Suprapubic skin (tissue), 4 donors: ENCODE results near the gene DPM1. TPM values are rescaled to one million over a fixed set of nuclear protein-coding genes. Genes with fewer than 3 reads are reported as not detected.
A peak's percentile ranks its signal among the peaks of the same experiment; 100 is the strongest.

Experiments
- DNase-seq, 2 donors: peaks; one replicate each; pipeline ENCODE4 v3.0.0-alpha.2; 2019; ENCODE audit warnings: low spot score in 2 of 2
- H3K27ac ChIP-seq: fragments of 200-600 bp; sonication (generic); one replicate; pipeline ENCODE4 v1.5.1; 2019
- H3K27me3 ChIP-seq: fragments of 200-600 bp; sonication (generic); one replicate; pipeline ENCODE4 v1.5.1; 2019
- H3K36me3 ChIP-seq: fragments of 200-600 bp; sonication (generic); one replicate; pipeline ENCODE4 v1.5.1; 2019
- H3K4me1 ChIP-seq: fragments of 200-600 bp; sonication (generic); one replicate; pipeline ENCODE4 v1.5.1; 2019
- H3K4me3 ChIP-seq: fragments of 200-600 bp; sonication (generic); one replicate; pipeline ENCODE4 v1.5.1; 2019; ENCODE audit warnings: mild to moderate bottlenecking
- H3K9me3 ChIP-seq: fragments of 200-600 bp; sonication (generic); one replicate; pipeline ENCODE4 v1.5.1; 2019
- CTCF ChIP-seq, 2 donors: fragments of 200-600 bp in 1 of 2; fragments of 450-650 bp in 1 of 2; sonication (generic) in 1 of 2; IDR thresholded peaks; one replicate each; pipeline ENCODE4 v1.5.1; 2016 to 2019; ENCODE audit warnings: antibody characterized with exemption in 2 of 2, mild to moderate bottlenecking in 1 of 2, moderate library complexity in 1 of 2
- EP300 ChIP-seq: sonication (generic); formaldehyde crosslinking; IDR thresholded peaks from one replicate; pipeline ENCODE4 v1.6.1; 2017; ENCODE audit warnings: antibody characterized with exemption
- POLR2A ChIP-seq, 2 donors: fragments of 450-650 bp; IDR thresholded peaks; one replicate each; pipeline ENCODE4 v1.6.1; 2017; ENCODE audit warnings: antibody characterized with exemption in 2 of 2, mild to moderate bottlenecking in 2 of 2, moderate library complexity in 2 of 2
- POLR2AphosphoS5 ChIP-seq, 3 donors: sonication (generic); formaldehyde crosslinking; IDR thresholded peaks; one replicate each; pipeline ENCODE4 v1.6.1; 2017; ENCODE audit warnings: antibody characterized with exemption in 3 of 3
- WGBS: methylation state at CpG from one replicate; pipeline ENCODE4 v1.1.5; 2018; 5-methylcytosine and 5-hydroxymethylcytosine counted together
- total RNA-seq, 4 donors: library from RNA; depleted of rRNA; stranded (reverse); fragments of >200 nt; gene quantifications; one replicate each; pipeline ENCODE4 v1.1.0, GENCODE V29; 2016

The DPM1 gene
- total RNA-seq, 4 donors from 2014 or later: 30.5 to 54.3 (median 41.5) TPM

- TF ChIP-seq EP300 (no peak), CTCF (IDR thresholded peaks at IDR 0.05) (no peak), POLR2A (IDR thresholded peaks at IDR 0.05) (no peak), POLR2AphosphoS5 (IDR thresholded peaks at IDR 0.05) (no peak)
- no peak for DNase-seq
- 92% methylated on average over 7 of the region's 7 CpGs for WGBS
- no peak overlapping the region for H3K27ac ChIP-seq
- no peaks in the 10 kb centered on the region for H3K27me3 ChIP-seq
- peaks cover 5% of the 10 kb centered on the region for H3K4me1 ChIP-seq
- no peaks in the 10 kb centered on the region for H3K9me3 ChIP-seq
- H3K36me3 ChIP-seq: peaks cover 56% of the 10 kb centered on the region
- no peak overlapping the region for H3K4me3 ChIP-seq
Observed at GRCh38 chr20:50900261-50900660, 58.1 kb downstream of the DPM1 start.

GRCh38 chr20:50898475-50898874 lies 59.9 kb downstream of the DPM1 start:
- no peak overlapping the region for H3K27ac ChIP-seq
- WGBS: 92% methylated on average over 1 of the region's 1 CpG
- H3K36me3 ChIP-seq: peaks cover 69% of the 10 kb centered on the region
- no peak for DNase-seq
- H3K4me1 ChIP-seq: peaks cover 3% of the 10 kb centered on the region
- H3K27me3 ChIP-seq: no peaks in the 10 kb centered on the region
- TF ChIP-seq POLR2AphosphoS5 (IDR thresholded peaks at IDR 0.05) (no peak), POLR2A (IDR thresholded peaks at IDR 0.05) (no peak), EP300 (no peak), CTCF (IDR thresholded peaks at IDR 0.05) (no peak)
- no peak overlapping the region for H3K4me3 ChIP-seq
- H3K9me3 ChIP-seq: no peaks in the 10 kb centered on the region

DNA sequence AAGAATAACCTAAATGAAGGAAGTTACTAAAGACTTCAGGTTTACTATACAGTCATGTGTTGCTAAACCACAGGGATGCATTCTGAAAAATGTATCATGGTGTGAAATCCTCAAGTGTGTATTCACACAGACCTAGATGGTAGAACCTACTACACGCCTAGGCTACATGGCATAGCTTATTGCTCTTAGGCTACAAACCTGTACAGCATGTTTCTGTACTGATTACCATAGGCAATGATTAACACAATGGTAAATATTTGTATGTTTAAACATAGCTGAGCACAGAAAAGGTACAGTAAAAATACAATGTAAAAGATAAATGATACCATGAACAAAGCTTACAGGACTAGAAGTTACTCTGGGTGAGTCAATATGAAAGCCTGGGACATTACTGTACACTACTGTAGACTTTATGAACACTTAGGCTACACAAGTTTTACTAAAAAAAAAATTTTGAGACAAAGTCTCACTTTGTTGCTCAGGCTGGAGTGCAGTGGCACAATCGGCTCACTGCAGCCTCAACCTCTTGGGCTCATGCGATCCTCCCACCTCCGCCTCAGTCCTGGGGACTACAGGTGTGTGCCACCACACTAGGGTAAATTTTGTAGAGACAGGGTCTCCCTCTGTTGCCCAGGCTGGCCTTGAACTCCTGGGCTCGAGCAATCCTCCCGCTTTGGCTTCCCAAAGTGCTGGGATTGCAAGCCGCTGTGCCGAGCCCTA lies 63.1 kb downstream of the DPM1 start:
- H3K36me3 ChIP-seq: peaks cover 76% of the 10 kb centered on the region
- TF ChIP-seq CTCF (IDR thresholded peaks at IDR 0.05): no peak
- TF ChIP-seq EP300: no peak
- TF ChIP-seq POLR2AphosphoS5 (IDR thresholded peaks at IDR 0.05): no peak
- no peak for TF ChIP-seq POLR2A (IDR thresholded peaks at IDR 0.05)
- WGBS: 94% methylated on average over 8 of the region's 8 CpGs
- H3K4me3 ChIP-seq: no peak overlapping the region
- no peak overlapping the region for H3K27ac ChIP-seq
- DNase-seq: peak in 1 of 2 donors; percentile 16
- no peaks in the 10 kb centered on the region for H3K27me3 ChIP-seq
- no peaks in the 10 kb centered on the region for H3K4me1 ChIP-seq
- H3K9me3 ChIP-seq: no peaks in the 10 kb centered on the region

DNA sequence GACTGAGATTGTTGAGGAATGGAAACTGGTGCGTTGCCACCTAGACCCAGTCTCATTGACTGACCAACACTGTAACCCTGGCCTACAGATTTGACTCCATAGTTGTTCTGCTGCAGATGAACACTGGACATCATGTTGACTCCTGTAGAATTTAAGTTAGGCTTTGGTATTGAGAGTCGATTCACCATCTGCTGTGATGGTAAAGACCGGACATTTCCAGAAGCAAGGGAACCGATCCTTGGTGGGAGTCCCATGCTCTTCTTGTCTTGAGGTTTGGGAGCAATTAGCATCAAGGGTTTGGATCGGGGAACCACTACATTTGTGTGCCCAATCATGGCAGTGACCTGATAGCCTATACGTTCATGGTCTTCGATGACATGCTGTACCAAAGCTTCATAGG lies 64.7 kb downstream of the DPM1 start:
- WGBS: 96% methylated on average over 6 of the region's 7 CpGs
- no peak for TF ChIP-seq CTCF (IDR thresholded peaks at IDR 0.05)
- no peak for TF ChIP-seq POLR2AphosphoS5 (IDR thresholded peaks at IDR 0.05)
- no peak for TF ChIP-seq POLR2A (IDR thresholded peaks at IDR 0.05)
- no peak for TF ChIP-seq EP300
- no peak for DNase-seq
- H3K9me3 ChIP-seq: no peaks in the 10 kb centered on the region
- H3K27me3 ChIP-seq: no peaks in the 10 kb centered on the region
- H3K27ac ChIP-seq: no peak overlapping the region
- H3K36me3 ChIP-seq: peaks cover 75% of the 10 kb centered on the region
- no peaks in the 10 kb centered on the region for H3K4me1 ChIP-seq
- no peak overlapping the region for H3K4me3 ChIP-seq

DNA sequence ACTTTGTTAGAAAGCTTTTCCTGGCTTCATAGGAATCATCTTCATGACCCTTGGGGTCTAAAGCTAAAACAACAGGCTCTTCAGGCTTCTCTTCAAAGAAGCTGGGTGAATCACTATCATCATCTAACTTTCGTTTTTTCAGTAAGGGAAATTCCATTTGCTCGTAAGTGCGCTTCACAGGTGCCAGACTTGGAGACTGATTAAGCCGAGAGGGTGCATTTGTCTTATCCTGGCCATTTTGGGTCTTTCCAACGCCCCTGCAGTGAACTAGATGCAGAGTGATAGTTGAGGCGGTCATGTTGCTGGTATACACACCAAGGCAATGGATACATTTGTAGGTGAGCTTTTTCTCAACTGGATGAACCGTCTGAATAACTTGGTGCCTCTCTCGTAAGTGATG lies 65.9 kb downstream of the DPM1 start:
- no peaks in the 10 kb centered on the region for H3K4me1 ChIP-seq
- H3K9me3 ChIP-seq: no peaks in the 10 kb centered on the region
- 84% methylated on average over 8 of the region's 8 CpGs for WGBS
- no peak overlapping the region for H3K27ac ChIP-seq
- H3K4me3 ChIP-seq: no peak overlapping the region
- H3K36me3 ChIP-seq: peaks cover 68% of the 10 kb centered on the region
- no peaks in the 10 kb centered on the region for H3K27me3 ChIP-seq
- no peak for DNase-seq
- TF ChIP-seq POLR2AphosphoS5 (IDR thresholded peaks at IDR 0.05): no peak
- no peak for TF ChIP-seq EP300
- no peak for TF ChIP-seq CTCF (IDR thresholded peaks at IDR 0.05)
- no peak for TF ChIP-seq POLR2A (IDR thresholded peaks at IDR 0.05)
